ENCODE measurements around the gene LBR.

DNA sequence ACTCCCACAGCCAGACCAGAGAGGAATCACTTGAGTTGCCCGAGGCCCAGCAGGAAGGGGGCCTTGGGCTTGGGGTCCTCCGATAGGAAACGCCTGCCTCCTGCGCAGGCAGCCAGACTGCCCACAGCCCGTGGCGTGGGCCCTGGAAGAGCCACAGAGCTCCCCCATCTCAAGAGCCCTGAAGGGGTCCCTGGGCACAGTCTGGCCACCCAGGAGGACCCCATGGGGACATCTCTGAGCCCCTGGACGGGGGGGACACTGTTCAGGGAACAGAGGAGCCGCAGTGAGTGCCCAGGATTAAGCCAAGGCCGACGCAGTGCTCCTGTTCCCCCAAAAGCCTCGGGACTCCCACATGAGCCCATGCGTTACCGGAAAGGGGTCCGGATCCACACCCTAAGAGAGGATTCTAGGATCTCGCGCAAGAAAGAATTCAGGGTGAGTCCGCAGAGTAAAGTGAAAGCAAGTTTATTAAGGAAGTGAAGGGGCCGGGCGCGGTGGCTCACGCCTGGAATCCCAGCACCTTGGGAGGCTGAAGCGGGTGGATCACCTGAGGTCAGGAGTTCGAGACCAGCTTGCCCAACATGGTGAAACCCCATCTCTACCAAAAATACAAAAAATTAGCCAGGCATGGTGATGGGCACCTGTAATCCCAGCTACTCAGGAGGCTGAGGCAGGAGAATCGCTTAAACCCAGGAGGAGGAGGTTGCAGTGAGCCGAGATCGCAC lies 38.1 kb upstream of the LBR start:
- TF ChIP-seq CTCF (conservative IDR thresholded peaks at IDR 0.05; ENCODE audit: low read depth in 2 of 2) (no peak), POLR2AphosphoS5 (IDR thresholded peaks at IDR 0.05; ENCODE audit: low read depth) (no peak), EZH2 (IDR thresholded peaks at IDR 0.05; ENCODE audit: low read depth, unreplicated experiment) (no peak), CREB1 (CRISPR knock-in tag; IDR thresholded peaks at IDR 0.05; ENCODE audit: low read depth) (no peak), NANOG (IDR thresholded peaks at IDR 0.05; ENCODE audit: borderline replicate concordance) (no peak), EZH2phosphoT487 (IDR thresholded peaks at IDR 0.05; ENCODE audit: unreplicated experiment) (no peak), ZNF331 (CRISPR knock-in tag; IDR thresholded peaks at IDR 0.05; ENCODE audit: low read depth) (no peak)
- TF ChIP-seq, protein P1, sequence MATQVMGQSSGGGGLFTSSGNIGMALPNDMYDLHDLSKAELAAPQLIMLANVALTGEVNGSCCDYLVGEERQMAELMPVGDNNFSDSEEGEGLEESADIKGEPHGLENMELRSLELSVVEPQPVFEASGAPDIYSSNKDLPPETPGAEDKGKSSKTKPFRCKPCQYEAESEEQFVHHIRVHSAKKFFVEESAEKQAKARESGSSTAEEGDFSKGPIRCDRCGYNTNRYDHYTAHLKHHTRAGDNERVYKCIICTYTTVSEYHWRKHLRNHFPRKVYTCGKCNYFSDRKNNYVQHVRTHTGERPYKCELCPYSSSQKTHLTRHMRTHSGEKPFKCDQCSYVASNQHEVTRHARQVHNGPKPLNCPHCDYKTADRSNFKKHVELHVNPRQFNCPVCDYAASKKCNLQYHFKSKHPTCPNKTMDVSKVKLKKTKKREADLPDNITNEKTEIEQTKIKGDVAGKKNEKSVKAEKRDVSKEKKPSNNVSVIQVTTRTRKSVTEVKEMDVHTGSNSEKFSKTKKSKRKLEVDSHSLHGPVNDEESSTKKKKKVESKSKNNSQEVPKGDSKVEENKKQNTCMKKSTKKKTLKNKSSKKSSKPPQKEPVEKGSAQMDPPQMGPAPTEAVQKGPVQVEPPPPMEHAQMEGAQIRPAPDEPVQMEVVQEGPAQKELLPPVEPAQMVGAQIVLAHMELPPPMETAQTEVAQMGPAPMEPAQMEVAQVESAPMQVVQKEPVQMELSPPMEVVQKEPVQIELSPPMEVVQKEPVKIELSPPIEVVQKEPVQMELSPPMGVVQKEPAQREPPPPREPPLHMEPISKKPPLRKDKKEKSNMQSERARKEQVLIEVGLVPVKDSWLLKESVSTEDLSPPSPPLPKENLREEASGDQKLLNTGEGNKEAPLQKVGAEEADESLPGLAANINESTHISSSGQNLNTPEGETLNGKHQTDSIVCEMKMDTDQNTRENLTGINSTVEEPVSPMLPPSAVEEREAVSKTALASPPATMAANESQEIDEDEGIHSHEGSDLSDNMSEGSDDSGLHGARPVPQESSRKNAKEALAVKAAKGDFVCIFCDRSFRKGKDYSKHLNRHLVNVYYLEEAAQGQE (IDR thresholded peaks at IDR 0.05; ENCODE audit: unreplicated experiment) = no peak
- TF ChIP-seq, protein P2, sequence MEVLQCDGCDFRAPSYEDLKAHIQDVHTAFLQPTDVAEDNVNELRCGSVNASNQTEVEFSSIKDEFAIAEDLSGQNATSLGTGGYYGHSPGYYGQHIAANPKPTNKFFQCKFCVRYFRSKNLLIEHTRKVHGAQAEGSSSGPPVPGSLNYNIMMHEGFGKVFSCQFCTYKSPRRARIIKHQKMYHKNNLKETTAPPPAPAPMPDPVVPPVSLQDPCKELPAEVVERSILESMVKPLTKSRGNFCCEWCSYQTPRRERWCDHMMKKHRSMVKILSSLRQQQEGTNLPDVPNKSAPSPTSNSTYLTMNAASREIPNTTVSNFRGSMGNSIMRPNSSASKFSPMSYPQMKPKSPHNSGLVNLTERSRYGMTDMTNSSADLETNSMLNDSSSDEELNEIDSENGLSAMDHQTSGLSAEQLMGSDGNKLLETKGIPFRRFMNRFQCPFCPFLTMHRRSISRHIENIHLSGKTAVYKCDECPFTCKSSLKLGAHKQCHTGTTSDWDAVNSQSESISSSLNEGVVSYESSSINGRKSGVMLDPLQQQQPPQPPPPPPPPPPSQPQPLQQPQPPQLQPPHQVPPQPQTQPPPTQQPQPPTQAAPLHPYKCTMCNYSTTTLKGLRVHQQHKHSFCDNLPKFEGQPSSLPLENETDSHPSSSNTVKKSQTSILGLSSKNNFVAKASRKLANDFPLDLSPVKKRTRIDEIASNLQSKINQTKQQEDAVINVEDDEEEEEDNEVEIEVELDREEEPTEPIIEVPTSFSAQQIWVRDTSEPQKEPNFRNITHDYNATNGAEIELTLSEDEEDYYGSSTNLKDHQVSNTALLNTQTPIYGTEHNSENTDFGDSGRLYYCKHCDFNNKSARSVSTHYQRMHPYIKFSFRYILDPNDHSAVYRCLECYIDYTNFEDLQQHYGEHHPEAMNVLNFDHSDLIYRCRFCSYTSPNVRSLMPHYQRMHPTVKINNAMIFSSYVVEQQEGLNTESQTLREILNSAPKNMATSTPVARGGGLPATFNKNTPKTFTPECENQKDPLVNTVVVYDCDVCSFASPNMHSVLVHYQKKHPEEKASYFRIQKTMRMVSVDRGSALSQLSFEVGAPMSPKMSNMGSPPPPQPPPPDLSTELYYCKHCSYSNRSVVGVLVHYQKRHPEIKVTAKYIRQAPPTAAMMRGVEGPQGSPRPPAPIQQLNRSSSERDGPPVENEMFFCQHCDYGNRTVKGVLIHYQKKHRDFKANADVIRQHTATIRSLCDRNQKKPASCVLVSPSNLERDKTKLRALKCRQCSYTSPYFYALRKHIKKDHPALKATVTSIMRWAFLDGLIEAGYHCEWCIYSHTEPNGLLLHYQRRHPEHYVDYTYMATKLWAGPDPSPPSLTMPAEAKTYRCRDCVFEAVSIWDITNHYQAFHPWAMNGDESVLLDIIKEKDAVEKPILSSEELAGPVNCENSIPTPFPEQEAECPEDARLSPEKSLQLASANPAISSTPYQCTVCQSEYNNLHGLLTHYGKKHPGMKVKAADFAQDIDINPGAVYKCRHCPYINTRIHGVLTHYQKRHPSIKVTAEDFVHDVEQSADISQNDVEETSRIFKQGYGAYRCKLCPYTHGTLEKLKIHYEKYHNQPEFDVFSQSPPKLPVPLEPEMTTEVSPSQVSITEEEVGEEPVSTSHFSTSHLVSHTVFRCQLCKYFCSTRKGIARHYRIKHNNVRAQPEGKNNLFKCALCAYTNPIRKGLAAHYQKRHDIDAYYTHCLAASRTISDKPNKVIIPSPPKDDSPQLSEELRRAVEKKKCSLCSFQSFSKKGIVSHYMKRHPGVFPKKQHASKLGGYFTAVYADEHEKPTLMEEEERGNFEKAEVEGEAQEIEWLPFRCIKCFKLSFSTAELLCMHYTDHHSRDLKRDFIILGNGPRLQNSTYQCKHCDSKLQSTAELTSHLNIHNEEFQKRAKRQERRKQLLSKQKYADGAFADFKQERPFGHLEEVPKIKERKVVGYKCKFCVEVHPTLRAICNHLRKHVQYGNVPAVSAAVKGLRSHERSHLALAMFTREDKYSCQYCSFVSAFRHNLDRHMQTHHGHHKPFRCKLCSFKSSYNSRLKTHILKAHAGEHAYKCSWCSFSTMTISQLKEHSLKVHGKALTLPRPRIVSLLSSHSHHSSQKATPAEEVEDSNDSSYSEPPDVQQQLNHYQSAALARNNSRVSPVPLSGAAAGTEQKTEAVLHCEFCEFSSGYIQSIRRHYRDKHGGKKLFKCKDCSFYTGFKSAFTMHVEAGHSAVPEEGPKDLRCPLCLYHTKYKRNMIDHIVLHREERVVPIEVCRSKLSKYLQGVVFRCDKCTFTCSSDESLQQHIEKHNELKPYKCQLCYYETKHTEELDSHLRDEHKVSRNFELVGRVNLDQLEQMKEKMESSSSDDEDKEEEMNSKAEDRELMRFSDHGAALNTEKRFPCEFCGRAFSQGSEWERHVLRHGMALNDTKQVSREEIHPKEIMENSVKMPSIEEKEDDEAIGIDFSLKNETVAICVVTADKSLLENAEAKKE (CRISPR knock-in tag; IDR thresholded peaks at IDR 0.05) = no peak

Measured in GM23338 (cell line).